Neural progenitor cell (in vitro differentiated cells): ENCODE measurements around the gene THEMIS2. TPM values are rescaled to one million over a fixed set of nuclear protein-coding genes. Genes with fewer than 3 reads are reported as not detected.
A peak's percentile ranks its signal among the peaks of the same experiment; 100 is the strongest.

Experiments used
- DNase-seq: peaks from one replicate; pipeline ENCODE4 v3.0.0-alpha.2; 2016; ENCODE audit warnings: low spot score
- H2AFZ ChIP-seq: fragments of 200-600 bp; sonication (generic); replicated peaks from 2 replicates; pipeline ENCODE4 v1.6.1; 2016; ENCODE audit warnings: antibody characterized with exemption
- H3F3A ChIP-seq: fragments of 200-600 bp; sonication (generic); 2 replicates; pipeline ENCODE4 v1.6.1; 2016; ENCODE audit warnings: antibody characterized with exemption, low read depth
- H3K27ac ChIP-seq: fragments of 200-600 bp; sonication (generic); 2 replicates; pipeline ENCODE4 v1.5.1; 2016; ENCODE audit warnings: mild to moderate bottlenecking
- H3K27me3 ChIP-seq: fragments of 200-600 bp; sonication (generic); 2 replicates; pipeline ENCODE4 v1.6.1; 2016; ENCODE audit warnings: mild to moderate bottlenecking, moderate library complexity
- H3K36me3 ChIP-seq: fragments of 200-600 bp; sonication (generic); 2 replicates; pipeline ENCODE4 v1.5.1; 2016
- H3K4me1 ChIP-seq: fragments of 200-600 bp; sonication (generic); 2 replicates; pipeline ENCODE4 v1.6.1; 2016; ENCODE audit warnings: mixed run types
- H3K4me2 ChIP-seq: fragments of 200-600 bp; sonication (generic); 2 replicates; pipeline ENCODE4 v1.6.1; 2016
- H3K4me3 ChIP-seq: fragments of 200-600 bp; sonication (generic); 2 replicates; pipeline ENCODE4 v1.5.1; 2016
- H3K79me2 ChIP-seq: fragments of 200-600 bp; sonication (generic); 2 replicates; pipeline ENCODE4 v1.6.1; 2016; ENCODE audit warnings: low read depth
- H3K9ac ChIP-seq: fragments of 200-600 bp; sonication (generic); 2 replicates; pipeline ENCODE4 v1.6.1; 2016
- H3K9me3 ChIP-seq: fragments of 200-600 bp; sonication (generic); 2 replicates; pipeline ENCODE4 v1.5.1; 2016; ENCODE audit warnings: low read depth
- H4K20me1 ChIP-seq: fragments of 200-600 bp; sonication (generic); 2 replicates; pipeline ENCODE4 v1.6.1; 2016; ENCODE audit warnings: low read depth
- H3K27ac Mint-ChIP-seq: 3 replicates; pipeline ENCODE4 v1.8.0; 2021; ENCODE audit warnings: mixed read lengths
- H3K27me3 Mint-ChIP-seq: 2 replicates; pipeline ENCODE4 v1.8.0; 2022; ENCODE audit warnings: low read depth, mild to moderate bottlenecking, inconsistent platforms, moderate library complexity, mixed read lengths; ENCODE audit not compliant: insufficient read depth
- H3K36me3 Mint-ChIP-seq: 3 replicates; pipeline ENCODE4 v1.8.0; 2021; ENCODE audit warnings: mixed read lengths
- H3K4me1 Mint-ChIP-seq: 3 replicates; pipeline ENCODE4 v1.8.0; 2021; ENCODE audit warnings: mixed read lengths
- H3K4me3 Mint-ChIP-seq: 3 replicates; pipeline ENCODE4 v1.8.0; 2021; ENCODE audit warnings: mild to moderate bottlenecking, moderate library complexity, mixed read lengths
- H3K9me3 Mint-ChIP-seq: 3 replicates; pipeline ENCODE4 v1.8.0; 2020; ENCODE audit warnings: mixed read lengths
- EZH2 ChIP-seq: fragments of 200-600 bp; sonication (generic); IDR thresholded peaks from 2 replicates; pipeline ENCODE4 v1.6.1; 2017; ENCODE audit warnings: antibody characterized with exemption, mild to moderate bottlenecking, moderate library complexity
- EZH2phosphoT487 ChIP-seq: fragments of 200-600 bp; sonication (generic); IDR thresholded peaks from 2 replicates; pipeline ENCODE4 v1.6.1; 2017; ENCODE audit warnings: antibody characterized with exemption
- total RNA-seq: library from RNA; depleted of rRNA; stranded (reverse); fragments of >200 nt; gene quantifications from 2 replicates; pipeline ENCODE4 v1.2.3, GENCODE V29; 2015; ENCODE audit warnings: low replicate concordance
- TF ChIP-seq, protein P1 (sequence below): fragments of 200-600 bp; sonication (generic); IDR thresholded peaks from 2 replicates; pipeline ENCODE4 v1.5.1; 2017; ENCODE audit warnings: antibody characterized with exemption, mild to moderate bottlenecking

Gene THEMIS2
- total RNA-seq, 1 donor from 2014 or later: 1.7 TPM

DNA sequence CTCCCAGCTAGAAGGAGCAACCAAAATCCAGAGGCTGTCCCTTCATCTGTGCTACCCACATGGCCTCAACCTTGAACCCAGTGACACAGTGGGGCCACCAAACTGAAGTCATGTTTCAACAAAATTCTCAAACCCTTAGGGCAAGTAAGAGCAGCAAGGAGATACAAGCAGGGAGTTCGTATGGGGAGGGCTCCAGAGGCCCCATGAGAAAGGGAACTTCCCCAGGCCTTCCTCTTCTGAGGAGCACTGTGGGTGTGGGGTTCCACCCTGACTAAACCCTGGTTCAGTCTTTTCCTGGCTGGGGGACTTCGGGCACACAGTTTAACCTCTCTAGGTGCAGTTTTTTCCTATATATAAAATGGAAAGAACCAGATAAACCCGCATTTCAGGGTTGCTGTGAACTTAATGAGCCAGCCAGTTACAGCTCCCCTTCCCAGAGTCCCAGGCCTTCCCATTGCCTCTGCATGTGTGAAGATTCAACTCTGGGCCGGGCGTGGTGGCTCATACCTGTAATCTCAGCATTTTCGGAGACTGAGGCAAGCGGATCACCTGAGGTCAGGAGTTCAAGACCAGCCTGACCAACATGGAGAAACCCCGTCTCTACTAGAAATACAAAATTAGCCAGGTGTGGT, 8.0 kb upstream of the THEMIS2 start:
- Histone ChIP-seq H3K79me2 (no peaks in the 10 kb centered on the region), H3K9me3 (no peaks in the 10 kb centered on the region), H3K36me3 (no peaks in the 10 kb centered on the region), H3K9ac (no peak overlapping the region), H2AFZ (no peak overlapping the region), H3K4me2 (no peak overlapping the region), H3K4me1 (no peaks in the 10 kb centered on the region), H3K4me3 (no peak overlapping the region), H4K20me1 (no peaks in the 10 kb centered on the region), H3K27ac (no peak overlapping the region), H3F3A (no peaks in the 10 kb centered on the region), H3K27me3 (no peaks in the 10 kb centered on the region)
- TF ChIP-seq, protein P1, sequence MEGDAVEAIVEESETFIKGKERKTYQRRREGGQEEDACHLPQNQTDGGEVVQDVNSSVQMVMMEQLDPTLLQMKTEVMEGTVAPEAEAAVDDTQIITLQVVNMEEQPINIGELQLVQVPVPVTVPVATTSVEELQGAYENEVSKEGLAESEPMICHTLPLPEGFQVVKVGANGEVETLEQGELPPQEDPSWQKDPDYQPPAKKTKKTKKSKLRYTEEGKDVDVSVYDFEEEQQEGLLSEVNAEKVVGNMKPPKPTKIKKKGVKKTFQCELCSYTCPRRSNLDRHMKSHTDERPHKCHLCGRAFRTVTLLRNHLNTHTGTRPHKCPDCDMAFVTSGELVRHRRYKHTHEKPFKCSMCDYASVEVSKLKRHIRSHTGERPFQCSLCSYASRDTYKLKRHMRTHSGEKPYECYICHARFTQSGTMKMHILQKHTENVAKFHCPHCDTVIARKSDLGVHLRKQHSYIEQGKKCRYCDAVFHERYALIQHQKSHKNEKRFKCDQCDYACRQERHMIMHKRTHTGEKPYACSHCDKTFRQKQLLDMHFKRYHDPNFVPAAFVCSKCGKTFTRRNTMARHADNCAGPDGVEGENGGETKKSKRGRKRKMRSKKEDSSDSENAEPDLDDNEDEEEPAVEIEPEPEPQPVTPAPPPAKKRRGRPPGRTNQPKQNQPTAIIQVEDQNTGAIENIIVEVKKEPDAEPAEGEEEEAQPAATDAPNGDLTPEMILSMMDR: no peak
- TF ChIP-seq EZH2phosphoT487: no peak
- no peak for TF ChIP-seq EZH2
- Mint-ChIP-seq H3K36me3 (no peaks in the 10 kb centered on the region), H3K27me3 (peaks cover 10% of the 10 kb centered on the region), H3K27ac (peak overlapping the region; percentile 62), H3K4me1 (peaks cover 19% of the 10 kb centered on the region), H3K4me3 (no peak overlapping the region), H3K9me3 (no peaks in the 10 kb centered on the region)
- no peak for DNase-seq

DNA sequence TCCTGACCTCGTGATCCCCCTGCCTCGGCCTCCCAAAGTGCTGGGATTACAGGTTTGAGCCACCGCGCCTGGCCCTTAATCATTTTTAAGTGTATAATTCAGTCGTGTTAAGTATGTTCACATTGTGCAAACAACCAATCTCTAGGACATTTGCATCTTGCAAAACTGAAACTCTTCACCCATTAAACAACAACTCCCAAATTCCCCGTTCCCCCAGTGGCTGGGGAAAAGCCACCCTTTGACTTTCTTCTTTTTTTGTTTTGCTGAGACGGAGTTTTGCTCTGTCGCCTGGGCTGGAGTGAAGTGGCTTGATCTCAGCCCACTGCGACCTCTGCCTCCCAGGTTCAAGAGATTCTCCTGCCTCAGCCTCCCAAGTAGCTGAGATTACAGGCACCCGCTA, 6.5 kb upstream of the THEMIS2 start:
- Histone ChIP-seq H3K36me3 (no peaks in the 10 kb centered on the region), H3K4me2 (no peak overlapping the region), H4K20me1 (no peaks in the 10 kb centered on the region), H3K9me3 (no peaks in the 10 kb centered on the region), H3K9ac (no peak overlapping the region), H3K27me3 (no peaks in the 10 kb centered on the region), H3K4me1 (no peaks in the 10 kb centered on the region), H3K79me2 (no peaks in the 10 kb centered on the region), H3K4me3 (no peak overlapping the region), H3F3A (no peaks in the 10 kb centered on the region), H2AFZ (no peak overlapping the region), H3K27ac (no peak overlapping the region)
- no peaks in the 10 kb centered on the region for H3K36me3 Mint-ChIP-seq
- H3K27ac Mint-ChIP-seq: no peak overlapping the region
- H3K27me3 Mint-ChIP-seq: peaks cover 10% of the 10 kb centered on the region
- DNase-seq: no peak
- H3K4me3 Mint-ChIP-seq: peak overlapping the region; percentile 50
- TF ChIP-seq EZH2phosphoT487: no peak
- TF ChIP-seq, protein P1: no peak
- TF ChIP-seq EZH2: no peak
- peaks cover 17% of the 10 kb centered on the region for H3K4me1 Mint-ChIP-seq
- no peaks in the 10 kb centered on the region for H3K9me3 Mint-ChIP-seq

DNA sequence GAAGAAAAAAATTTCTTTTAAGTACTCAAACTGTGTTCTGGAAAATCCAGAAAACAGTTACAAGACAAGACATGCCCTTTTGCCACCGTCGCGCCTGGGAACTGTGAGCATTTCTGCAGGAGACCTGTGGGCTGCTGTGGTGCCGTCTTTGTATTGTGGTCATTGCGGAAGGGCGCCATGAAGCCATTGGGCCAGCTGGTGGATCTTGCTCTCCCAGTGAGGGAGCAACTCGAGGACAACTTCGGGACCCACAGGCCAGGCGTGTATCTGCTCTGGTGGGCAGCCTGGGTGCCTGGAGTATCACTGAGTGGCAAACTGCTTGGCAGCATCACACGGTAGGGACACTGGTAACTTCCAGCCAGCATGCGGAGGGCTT, 3.8 kb upstream of the THEMIS2 start:
- H3K27me3 Mint-ChIP-seq: peaks cover 16% of the 10 kb centered on the region
- peak overlapping the region; percentile 72 for H2AFZ ChIP-seq

More for the DNA sequence above, 3.8 kb upstream of the THEMIS2 start:
- TF ChIP-seq EZH2phosphoT487 (no peak), EZH2 (no peak)
- TF ChIP-seq, protein P1: no peak
- peaks cover 7% of the 10 kb centered on the region for H3K4me1 Mint-ChIP-seq
- no peak for DNase-seq
- peaks cover 6% of the 10 kb centered on the region for H3F3A ChIP-seq
- H3K79me2 ChIP-seq: no peaks in the 10 kb centered on the region
- H3K9me3 ChIP-seq: no peaks in the 10 kb centered on the region
- H3K9me3 Mint-ChIP-seq: no peaks in the 10 kb centered on the region
- H3K4me1 ChIP-seq: no peaks in the 10 kb centered on the region
- no peaks in the 10 kb centered on the region for H4K20me1 ChIP-seq
- H3K36me3 ChIP-seq: no peaks in the 10 kb centered on the region
- H3K36me3 Mint-ChIP-seq: no peaks in the 10 kb centered on the region
- H3K4me3 Mint-ChIP-seq: no peak overlapping the region
- H3K27ac Mint-ChIP-seq: no peak overlapping the region
- H3K4me3 ChIP-seq: no peak overlapping the region
- H3K4me2 ChIP-seq: no peak overlapping the region
- H3K27me3 ChIP-seq: peaks cover 12% of the 10 kb centered on the region
- H3K27ac ChIP-seq: no peak overlapping the region
- H3K9ac ChIP-seq: no peak overlapping the region
